GM12878 (cell line): ENCODE measurements around the gene MOB2.

Experiments
- BHLHE40 ChIP-seq, 2 experiments: fragments of 450-650 bp in 1 of 2; IDR thresholded peaks; 2 replicates each; pipeline ENCODE4 v1.6.1; 2011 to 2017; ENCODE audit warnings: low read depth in 2 of 2, borderline replicate concordance in 1 of 2, improper control_type of control experiment in 1 of 2, low read length in 1 of 2, mild to moderate bottlenecking in 1 of 2
- CEBPB ChIP-seq, 2 experiments: fragments of 150-350 bp in 1 of 2; IDR thresholded peaks; 2 replicates each; pipeline ENCODE4 v1.6.1; 2012 to 2014; ENCODE audit warnings: low read depth in 2 of 2, low read length in 2 of 2, borderline replicate concordance in 1 of 2, inconsistent platforms in 1 of 2
- CTCF ChIP-seq, 3 experiments: IDR thresholded peaks in 2 of 3; conservative IDR thresholded peaks in 1 of 3; 2 replicates each; pipeline ENCODE4 v1.5.1; 2011; ENCODE audit warnings: low read depth in 3 of 3, low read length in 3 of 3, mild to moderate bottlenecking in 3 of 3, control low read depth in 2 of 3, moderate library complexity in 2 of 3, inconsistent platforms in 1 of 3, mixed read lengths in 1 of 3; ENCODE audit not compliant: control insufficient read depth in 2 of 3, insufficient read depth in 1 of 3; ENCODE audit errors: extremely low read depth in 1 of 3
- EP300 ChIP-seq, 2 experiments: fragments of 150-350 bp in 1 of 2; IDR thresholded peaks; 2 replicates each; pipeline ENCODE4 v1.6.1; 2011 to 2012; ENCODE audit warnings: low read depth in 2 of 2, low read length in 2 of 2, borderline replicate concordance in 1 of 2, improper control_type of control experiment in 1 of 2, inconsistent platforms in 1 of 2; ENCODE audit not compliant: control insufficient read depth in 1 of 2
- EZH2 ChIP-seq: IDR thresholded peaks from 2 replicates; pipeline ENCODE4 v1.6.1; 2012; ENCODE audit warnings: low read depth, mild to moderate bottlenecking, control low read depth, inconsistent platforms, low read length, borderline replicate concordance; ENCODE audit not compliant: control insufficient read depth
- SMAD1 ChIP-seq: fragments of 450-650 bp; IDR thresholded peaks from 2 replicates; pipeline ENCODE4 v1.6.1; 2018; ENCODE audit warnings: mild to moderate bottlenecking, low read depth; ENCODE audit not compliant: partially characterized antibody
- STAT1 ChIP-seq: fragments of 450-650 bp; conservative IDR thresholded peaks from 2 replicates; pipeline ENCODE4 v1.6.1; 2014; ENCODE audit warnings: antibody characterized with exemption, mild to moderate bottlenecking

DNA sequence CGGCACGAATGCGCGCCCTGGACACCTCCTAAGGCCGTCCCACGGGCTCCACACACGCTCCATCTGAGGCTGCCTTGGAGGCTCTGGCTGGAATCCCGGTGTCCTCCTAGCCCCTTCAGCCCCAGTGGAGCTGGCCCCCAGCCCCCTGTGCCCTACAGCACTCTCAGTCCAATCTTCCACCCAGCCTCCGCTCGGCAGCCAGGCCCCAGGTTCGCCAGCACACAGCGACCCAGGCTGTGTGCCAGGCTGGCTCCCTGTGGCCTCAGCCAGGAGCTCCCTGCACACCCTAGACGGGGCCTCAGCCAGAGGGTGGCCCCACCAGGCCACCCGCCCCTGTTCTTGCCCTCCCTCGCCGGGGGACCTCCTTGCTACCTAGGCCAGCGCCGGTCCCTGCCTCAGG, 18.6 kb downstream of the MOB2 start:
- no peak for TF ChIP-seq CTCF (IDR thresholded peaks at IDR 0.05 in 2 of 3, conservative IDR thresholded peaks at IDR 0.05 in 1 of 3; ENCODE audit: control insufficient read depth in 2 of 3, extremely low read depth in 1 of 3, insufficient read depth in 1 of 3, low read depth in 3 of 3, low read length in 3 of 3)
- TF ChIP-seq SMAD1 = no peak
- no peak for TF ChIP-seq EP300 (IDR thresholded peaks at IDR 0.05; ENCODE audit: borderline replicate concordance in 1 of 2, control insufficient read depth in 1 of 2, low read depth in 2 of 2, low read length in 2 of 2)
- TF ChIP-seq STAT1 = no peak
- no peak for TF ChIP-seq BHLHE40 (IDR thresholded peaks at IDR 0.05; ENCODE audit: borderline replicate concordance in 1 of 2, low read depth in 2 of 2, low read length in 1 of 2)
- no peak for TF ChIP-seq CEBPB (IDR thresholded peaks at IDR 0.05; ENCODE audit: borderline replicate concordance in 1 of 2, low read depth in 2 of 2, low read length in 2 of 2)
- no peak for TF ChIP-seq EZH2
